ENCODE data around the gene SEMA3G.

DNA sequence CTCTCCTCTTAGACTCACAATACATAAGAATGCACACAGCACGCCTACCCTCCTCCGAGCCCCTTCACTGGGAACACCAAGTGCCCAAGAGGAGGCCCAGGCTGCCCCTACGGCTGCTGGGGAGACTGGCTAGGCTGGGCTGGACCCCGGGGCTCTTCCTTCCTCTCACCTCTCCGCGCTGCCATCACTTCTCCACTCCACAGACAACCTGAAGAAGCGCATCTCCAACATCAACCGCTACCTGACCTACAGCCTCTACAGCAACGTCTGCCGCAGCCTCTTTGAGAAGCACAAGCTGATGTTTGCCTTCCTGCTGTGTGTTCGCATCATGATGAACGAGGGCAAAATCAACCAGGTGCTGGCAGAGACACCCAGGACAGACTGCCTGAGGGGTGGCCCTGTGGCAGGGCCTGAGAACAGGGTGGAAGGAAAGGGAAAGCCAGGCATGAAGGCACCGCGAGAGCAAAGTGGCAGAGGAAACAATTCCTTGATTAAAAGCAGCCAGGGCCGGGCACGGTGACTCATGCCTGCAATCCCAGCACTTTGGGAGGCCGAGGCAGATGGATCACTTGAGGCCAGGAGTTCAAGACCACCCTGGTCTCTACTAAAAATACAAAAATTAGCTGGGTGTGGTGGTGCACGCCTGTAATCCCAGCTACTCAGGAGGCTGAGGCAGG is 51.6 kb downstream of the SEMA3G start:
- TF ChIP-seq, protein P1, sequence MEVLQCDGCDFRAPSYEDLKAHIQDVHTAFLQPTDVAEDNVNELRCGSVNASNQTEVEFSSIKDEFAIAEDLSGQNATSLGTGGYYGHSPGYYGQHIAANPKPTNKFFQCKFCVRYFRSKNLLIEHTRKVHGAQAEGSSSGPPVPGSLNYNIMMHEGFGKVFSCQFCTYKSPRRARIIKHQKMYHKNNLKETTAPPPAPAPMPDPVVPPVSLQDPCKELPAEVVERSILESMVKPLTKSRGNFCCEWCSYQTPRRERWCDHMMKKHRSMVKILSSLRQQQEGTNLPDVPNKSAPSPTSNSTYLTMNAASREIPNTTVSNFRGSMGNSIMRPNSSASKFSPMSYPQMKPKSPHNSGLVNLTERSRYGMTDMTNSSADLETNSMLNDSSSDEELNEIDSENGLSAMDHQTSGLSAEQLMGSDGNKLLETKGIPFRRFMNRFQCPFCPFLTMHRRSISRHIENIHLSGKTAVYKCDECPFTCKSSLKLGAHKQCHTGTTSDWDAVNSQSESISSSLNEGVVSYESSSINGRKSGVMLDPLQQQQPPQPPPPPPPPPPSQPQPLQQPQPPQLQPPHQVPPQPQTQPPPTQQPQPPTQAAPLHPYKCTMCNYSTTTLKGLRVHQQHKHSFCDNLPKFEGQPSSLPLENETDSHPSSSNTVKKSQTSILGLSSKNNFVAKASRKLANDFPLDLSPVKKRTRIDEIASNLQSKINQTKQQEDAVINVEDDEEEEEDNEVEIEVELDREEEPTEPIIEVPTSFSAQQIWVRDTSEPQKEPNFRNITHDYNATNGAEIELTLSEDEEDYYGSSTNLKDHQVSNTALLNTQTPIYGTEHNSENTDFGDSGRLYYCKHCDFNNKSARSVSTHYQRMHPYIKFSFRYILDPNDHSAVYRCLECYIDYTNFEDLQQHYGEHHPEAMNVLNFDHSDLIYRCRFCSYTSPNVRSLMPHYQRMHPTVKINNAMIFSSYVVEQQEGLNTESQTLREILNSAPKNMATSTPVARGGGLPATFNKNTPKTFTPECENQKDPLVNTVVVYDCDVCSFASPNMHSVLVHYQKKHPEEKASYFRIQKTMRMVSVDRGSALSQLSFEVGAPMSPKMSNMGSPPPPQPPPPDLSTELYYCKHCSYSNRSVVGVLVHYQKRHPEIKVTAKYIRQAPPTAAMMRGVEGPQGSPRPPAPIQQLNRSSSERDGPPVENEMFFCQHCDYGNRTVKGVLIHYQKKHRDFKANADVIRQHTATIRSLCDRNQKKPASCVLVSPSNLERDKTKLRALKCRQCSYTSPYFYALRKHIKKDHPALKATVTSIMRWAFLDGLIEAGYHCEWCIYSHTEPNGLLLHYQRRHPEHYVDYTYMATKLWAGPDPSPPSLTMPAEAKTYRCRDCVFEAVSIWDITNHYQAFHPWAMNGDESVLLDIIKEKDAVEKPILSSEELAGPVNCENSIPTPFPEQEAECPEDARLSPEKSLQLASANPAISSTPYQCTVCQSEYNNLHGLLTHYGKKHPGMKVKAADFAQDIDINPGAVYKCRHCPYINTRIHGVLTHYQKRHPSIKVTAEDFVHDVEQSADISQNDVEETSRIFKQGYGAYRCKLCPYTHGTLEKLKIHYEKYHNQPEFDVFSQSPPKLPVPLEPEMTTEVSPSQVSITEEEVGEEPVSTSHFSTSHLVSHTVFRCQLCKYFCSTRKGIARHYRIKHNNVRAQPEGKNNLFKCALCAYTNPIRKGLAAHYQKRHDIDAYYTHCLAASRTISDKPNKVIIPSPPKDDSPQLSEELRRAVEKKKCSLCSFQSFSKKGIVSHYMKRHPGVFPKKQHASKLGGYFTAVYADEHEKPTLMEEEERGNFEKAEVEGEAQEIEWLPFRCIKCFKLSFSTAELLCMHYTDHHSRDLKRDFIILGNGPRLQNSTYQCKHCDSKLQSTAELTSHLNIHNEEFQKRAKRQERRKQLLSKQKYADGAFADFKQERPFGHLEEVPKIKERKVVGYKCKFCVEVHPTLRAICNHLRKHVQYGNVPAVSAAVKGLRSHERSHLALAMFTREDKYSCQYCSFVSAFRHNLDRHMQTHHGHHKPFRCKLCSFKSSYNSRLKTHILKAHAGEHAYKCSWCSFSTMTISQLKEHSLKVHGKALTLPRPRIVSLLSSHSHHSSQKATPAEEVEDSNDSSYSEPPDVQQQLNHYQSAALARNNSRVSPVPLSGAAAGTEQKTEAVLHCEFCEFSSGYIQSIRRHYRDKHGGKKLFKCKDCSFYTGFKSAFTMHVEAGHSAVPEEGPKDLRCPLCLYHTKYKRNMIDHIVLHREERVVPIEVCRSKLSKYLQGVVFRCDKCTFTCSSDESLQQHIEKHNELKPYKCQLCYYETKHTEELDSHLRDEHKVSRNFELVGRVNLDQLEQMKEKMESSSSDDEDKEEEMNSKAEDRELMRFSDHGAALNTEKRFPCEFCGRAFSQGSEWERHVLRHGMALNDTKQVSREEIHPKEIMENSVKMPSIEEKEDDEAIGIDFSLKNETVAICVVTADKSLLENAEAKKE (CRISPR knock-in tag; IDR thresholded peaks at IDR 0.05) = no peak
- no peak for TF ChIP-seq EZH2 (IDR thresholded peaks at IDR 0.05; ENCODE audit: low read depth, unreplicated experiment)
- TF ChIP-seq, protein P2, sequence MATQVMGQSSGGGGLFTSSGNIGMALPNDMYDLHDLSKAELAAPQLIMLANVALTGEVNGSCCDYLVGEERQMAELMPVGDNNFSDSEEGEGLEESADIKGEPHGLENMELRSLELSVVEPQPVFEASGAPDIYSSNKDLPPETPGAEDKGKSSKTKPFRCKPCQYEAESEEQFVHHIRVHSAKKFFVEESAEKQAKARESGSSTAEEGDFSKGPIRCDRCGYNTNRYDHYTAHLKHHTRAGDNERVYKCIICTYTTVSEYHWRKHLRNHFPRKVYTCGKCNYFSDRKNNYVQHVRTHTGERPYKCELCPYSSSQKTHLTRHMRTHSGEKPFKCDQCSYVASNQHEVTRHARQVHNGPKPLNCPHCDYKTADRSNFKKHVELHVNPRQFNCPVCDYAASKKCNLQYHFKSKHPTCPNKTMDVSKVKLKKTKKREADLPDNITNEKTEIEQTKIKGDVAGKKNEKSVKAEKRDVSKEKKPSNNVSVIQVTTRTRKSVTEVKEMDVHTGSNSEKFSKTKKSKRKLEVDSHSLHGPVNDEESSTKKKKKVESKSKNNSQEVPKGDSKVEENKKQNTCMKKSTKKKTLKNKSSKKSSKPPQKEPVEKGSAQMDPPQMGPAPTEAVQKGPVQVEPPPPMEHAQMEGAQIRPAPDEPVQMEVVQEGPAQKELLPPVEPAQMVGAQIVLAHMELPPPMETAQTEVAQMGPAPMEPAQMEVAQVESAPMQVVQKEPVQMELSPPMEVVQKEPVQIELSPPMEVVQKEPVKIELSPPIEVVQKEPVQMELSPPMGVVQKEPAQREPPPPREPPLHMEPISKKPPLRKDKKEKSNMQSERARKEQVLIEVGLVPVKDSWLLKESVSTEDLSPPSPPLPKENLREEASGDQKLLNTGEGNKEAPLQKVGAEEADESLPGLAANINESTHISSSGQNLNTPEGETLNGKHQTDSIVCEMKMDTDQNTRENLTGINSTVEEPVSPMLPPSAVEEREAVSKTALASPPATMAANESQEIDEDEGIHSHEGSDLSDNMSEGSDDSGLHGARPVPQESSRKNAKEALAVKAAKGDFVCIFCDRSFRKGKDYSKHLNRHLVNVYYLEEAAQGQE (IDR thresholded peaks at IDR 0.05; ENCODE audit: unreplicated experiment) = no peak
- TF ChIP-seq, protein P3, sequence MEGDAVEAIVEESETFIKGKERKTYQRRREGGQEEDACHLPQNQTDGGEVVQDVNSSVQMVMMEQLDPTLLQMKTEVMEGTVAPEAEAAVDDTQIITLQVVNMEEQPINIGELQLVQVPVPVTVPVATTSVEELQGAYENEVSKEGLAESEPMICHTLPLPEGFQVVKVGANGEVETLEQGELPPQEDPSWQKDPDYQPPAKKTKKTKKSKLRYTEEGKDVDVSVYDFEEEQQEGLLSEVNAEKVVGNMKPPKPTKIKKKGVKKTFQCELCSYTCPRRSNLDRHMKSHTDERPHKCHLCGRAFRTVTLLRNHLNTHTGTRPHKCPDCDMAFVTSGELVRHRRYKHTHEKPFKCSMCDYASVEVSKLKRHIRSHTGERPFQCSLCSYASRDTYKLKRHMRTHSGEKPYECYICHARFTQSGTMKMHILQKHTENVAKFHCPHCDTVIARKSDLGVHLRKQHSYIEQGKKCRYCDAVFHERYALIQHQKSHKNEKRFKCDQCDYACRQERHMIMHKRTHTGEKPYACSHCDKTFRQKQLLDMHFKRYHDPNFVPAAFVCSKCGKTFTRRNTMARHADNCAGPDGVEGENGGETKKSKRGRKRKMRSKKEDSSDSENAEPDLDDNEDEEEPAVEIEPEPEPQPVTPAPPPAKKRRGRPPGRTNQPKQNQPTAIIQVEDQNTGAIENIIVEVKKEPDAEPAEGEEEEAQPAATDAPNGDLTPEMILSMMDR (conservative IDR thresholded peaks at IDR 0.05; ENCODE audit: low read depth in 2 of 2) = no peak

All from GM23338 (cell line).